Activated CD8-positive, alpha-beta memory T cell treated with anti-CD3 and anti-CD28 coated beads for 24 hours (primary cell): Measurements from ENCODE around the gene KIZ.

ENCODE experiments used
- DNase-seq: peaks from one replicate; pipeline ENCODE4 v3.0.0-alpha.2; 2020

The KIZ gene

GRCh38 chr20:21105429-21106170 is 20.3 kb upstream of the KIZ start:
- DNase-seq: peak; percentile 58

GRCh38 chr20:21106171-21107017 is 19.5 kb upstream of the KIZ start, which contains the start of gene LINC00237:
Gene LINC00237 (minus strand): TSS chr20:21106358.
- no peak for DNase-seq

- DNase-seq: no peak
Observed at GRCh38 chr20:21109144-21109543, 16.7 kb upstream of the KIZ start.

- no peak for DNase-seq
Observed at GRCh38 chr20:21110811-21111210, 15.1 kb upstream of the KIZ start.

- DNase-seq: no peak
Observed at GRCh38 chr20:21111416-21111815, 14.5 kb upstream of the KIZ start.

- DNase-seq: no peak
Observed at GRCh38 chr20:21113697-21114096, 12.2 kb upstream of the KIZ start.

GRCh38 chr20:21114584-21114983 is 11.3 kb upstream of the KIZ start:
- DNase-seq: no peak

- DNase-seq: no peak
Observed at GRCh38 chr20:21117521-21117920, 8.4 kb upstream of the KIZ start.

GRCh38 chr20:21118138-21118537 is 7.7 kb upstream of the KIZ start:
- DNase-seq: no peak

GRCh38 chr20:21118782-21119181 is 7.1 kb upstream of the KIZ start:
- no peak for DNase-seq

GRCh38 chr20:21124190-21124589 is 1.7 kb upstream of the KIZ start:
- no peak for DNase-seq

- DNase-seq: no peak
Observed at GRCh38 chr20:21125072-21125848, 622 bp upstream of the KIZ start.

GRCh38 chr20:21126581-21126870 is 644 bp downstream of the KIZ start:
- no peak for DNase-seq

GRCh38 chr20:21127201-21127981 is 1.5 kb downstream of the KIZ start:
- DNase-seq: no peak

GRCh38 chr20:21129861-21130260 is 4.0 kb downstream of the KIZ start:
- DNase-seq: no peak

- DNase-seq: no peak
Observed at GRCh38 chr20:21133404-21133803, 7.5 kb downstream of the KIZ start.

GRCh38 chr20:21133917-21134622 is 8.2 kb downstream of the KIZ start:
- DNase-seq: no peak

GRCh38 chr20:21134883-21135493 is 9.1 kb downstream of the KIZ start:
- no peak for DNase-seq

GRCh38 chr20:21136015-21136732 is 10.3 kb downstream of the KIZ start:
- no peak for DNase-seq

GRCh38 chr20:21137078-21137477 is 11.2 kb downstream of the KIZ start:
- no peak for DNase-seq
